Large intestine (tissue), 3 donors: Measurements from ENCODE around the gene RBM34. TPM values are rescaled to one million over a fixed set of nuclear protein-coding genes. Genes with fewer than 3 reads are reported as not detected.

Experiments
- DNase-seq, 2 donors: peaks; one replicate each; pipeline versions ENCODE4 v3.0.0 to v3.0.0-alpha.2; 2013
- H3K27ac ChIP-seq: one replicate; pipeline ENCODE4 v1.5.1; 2013; ENCODE audit warnings: low read length
- H3K27me3 ChIP-seq: 2 replicates; pipeline ENCODE4 v1.6.1; 2013; ENCODE audit warnings: low read length; ENCODE audit not compliant: control insufficient read depth, insufficient read depth
- H3K36me3 ChIP-seq: 2 replicates; pipeline ENCODE4 v1.6.1; 2013; ENCODE audit warnings: low read length; ENCODE audit not compliant: control insufficient read depth, insufficient read depth
- H3K4me1 ChIP-seq: one replicate; pipeline ENCODE4 v1.6.1; 2013; ENCODE audit warnings: low read length; ENCODE audit not compliant: control insufficient read depth, insufficient read depth
- H3K4me3 ChIP-seq: one replicate; pipeline ENCODE4 v1.5.1; 2013; ENCODE audit warnings: low read length
- H3K9me3 ChIP-seq: one replicate; pipeline ENCODE4 v1.6.1; 2013; ENCODE audit warnings: mild to moderate bottlenecking, low read depth, low read length, moderate library complexity; ENCODE audit not compliant: control insufficient read depth
- WGBS: methylation state at CpG from one replicate; pipeline ENCODE4 v1.1.5; 2013; ENCODE audit warnings: low lambda C conversion rate; ENCODE audit not compliant: insufficient coverage; 5-methylcytosine and 5-hydroxymethylcytosine counted together
- polyA plus RNA-seq: library from polyadenylated mRNA; unstranded; fragments of 120-200 nt; gene quantifications from one replicate; pipeline ENCODE4 v1.2.1, GENCODE V29; 2013

The RBM34 gene
- polyA plus RNA-seq, 1 donor = 77.4 TPM

DNA sequence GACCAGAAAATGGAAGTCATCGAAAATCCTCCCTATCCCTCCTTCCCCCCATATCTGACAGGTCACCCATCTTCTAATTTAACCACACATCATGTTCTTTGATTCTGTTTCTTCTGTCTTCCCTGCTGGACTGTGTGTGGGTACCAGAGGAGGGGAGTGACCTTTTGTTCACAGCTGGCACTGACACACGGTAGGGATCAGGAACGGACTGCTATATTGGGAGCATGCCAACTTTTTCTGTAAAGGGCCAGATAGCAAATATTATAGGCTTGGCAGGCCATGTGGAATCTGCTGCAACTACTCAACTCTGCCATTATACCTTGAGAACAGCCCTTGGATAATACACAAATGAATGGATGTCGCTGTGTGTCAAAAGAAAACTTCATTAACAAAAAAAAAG lies 24.9 kb downstream of the RBM34 start:
- Histone ChIP-seq H3K9me3 (no peaks in the 10 kb centered on the region), H3K27ac (no peak overlapping the region), H3K4me3 (no peak overlapping the region), H3K4me1 (no peaks in the 10 kb centered on the region), H3K27me3 (no peaks in the 10 kb centered on the region), H3K36me3 (peaks cover 59% of the 10 kb centered on the region)
- no CpG with 5 or more reads among the region's 4 CpGs for WGBS
- no peak for DNase-seq

DNA sequence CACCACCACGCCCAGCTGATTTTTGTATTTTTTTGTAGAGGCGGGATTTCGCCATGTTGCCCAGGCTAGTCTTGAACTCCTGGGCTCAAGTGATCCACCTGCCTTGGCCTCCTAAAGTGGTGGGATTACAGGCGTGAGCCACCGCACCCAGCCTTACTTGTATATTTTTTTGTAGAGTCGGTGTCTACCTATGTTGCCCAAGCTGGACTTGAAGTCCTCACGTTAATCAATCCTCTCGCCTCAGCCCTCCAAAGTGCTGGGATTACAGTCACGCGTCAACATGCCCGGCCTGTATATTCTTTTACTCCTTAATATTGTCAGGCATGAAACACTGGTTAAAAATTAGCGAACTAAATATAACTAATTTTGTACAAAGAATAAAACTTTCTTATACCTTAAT lies 26.9 kb downstream of the RBM34 start:
- H3K36me3 ChIP-seq = peaks cover 54% of the 10 kb centered on the region
- no peak for DNase-seq
- no peaks in the 10 kb centered on the region for H3K27me3 ChIP-seq
- 98% methylated on average over 5 of the region's 12 CpGs for WGBS
- H3K9me3 ChIP-seq = no peaks in the 10 kb centered on the region
- H3K4me1 ChIP-seq = no peaks in the 10 kb centered on the region
- no peak overlapping the region for H3K27ac ChIP-seq
- no peak overlapping the region for H3K4me3 ChIP-seq

DNA sequence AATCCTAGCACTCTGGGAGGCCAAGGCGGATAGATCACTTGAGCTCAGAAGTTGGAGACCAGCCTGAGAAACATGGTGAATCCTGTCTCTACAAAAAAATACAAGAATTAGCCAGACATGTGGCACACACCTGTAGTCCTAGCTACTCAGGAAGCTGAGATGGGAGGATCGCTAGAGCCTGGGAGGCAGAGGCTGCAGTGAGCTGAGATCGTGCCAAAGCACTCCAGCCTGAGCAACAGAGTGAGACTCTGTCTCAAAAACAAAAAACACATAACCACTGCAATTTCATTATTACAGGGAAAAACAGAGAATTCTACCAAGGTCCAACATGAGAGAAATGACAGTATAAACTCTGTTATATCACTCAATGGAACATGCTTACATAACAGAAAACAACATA lies 28.0 kb downstream of the RBM34 start:
- Histone ChIP-seq H3K4me1 (no peaks in the 10 kb centered on the region), H3K9me3 (no peaks in the 10 kb centered on the region), H3K27ac (no peak overlapping the region), H3K27me3 (no peaks in the 10 kb centered on the region), H3K4me3 (no peak overlapping the region), H3K36me3 (peaks cover 46% of the 10 kb centered on the region)
- no peak for DNase-seq
- no CpG with 5 or more reads among the region's 3 CpGs for WGBS

DNA sequence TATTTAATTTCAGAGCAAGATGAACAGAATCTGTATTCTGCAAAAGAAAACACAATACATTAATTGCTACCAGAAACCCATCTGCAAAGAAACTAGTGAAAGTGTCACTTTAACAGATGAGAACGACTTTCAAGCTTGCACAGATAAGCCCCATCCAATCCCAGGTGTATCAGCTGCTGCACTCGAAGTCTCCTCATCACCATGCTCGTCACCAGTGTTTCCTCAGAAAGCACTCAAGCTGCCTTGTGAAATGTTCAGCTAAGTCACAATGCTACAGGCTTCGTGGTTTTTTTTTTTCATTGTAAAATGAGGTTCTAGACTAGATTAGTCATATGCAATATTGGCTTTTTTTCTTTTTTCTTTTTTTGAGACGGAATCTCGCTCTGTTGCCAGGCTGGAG lies 29.1 kb downstream of the RBM34 start:
- Histone ChIP-seq H3K36me3 (peaks cover 35% of the 10 kb centered on the region), H3K4me1 (no peaks in the 10 kb centered on the region), H3K9me3 (no peaks in the 10 kb centered on the region), H3K4me3 (no peak overlapping the region), H3K27me3 (no peaks in the 10 kb centered on the region), H3K27ac (no peak overlapping the region)
- WGBS = 83% methylated on average over 1 of the region's 6 CpGs
- DNase-seq = no peak

DNA sequence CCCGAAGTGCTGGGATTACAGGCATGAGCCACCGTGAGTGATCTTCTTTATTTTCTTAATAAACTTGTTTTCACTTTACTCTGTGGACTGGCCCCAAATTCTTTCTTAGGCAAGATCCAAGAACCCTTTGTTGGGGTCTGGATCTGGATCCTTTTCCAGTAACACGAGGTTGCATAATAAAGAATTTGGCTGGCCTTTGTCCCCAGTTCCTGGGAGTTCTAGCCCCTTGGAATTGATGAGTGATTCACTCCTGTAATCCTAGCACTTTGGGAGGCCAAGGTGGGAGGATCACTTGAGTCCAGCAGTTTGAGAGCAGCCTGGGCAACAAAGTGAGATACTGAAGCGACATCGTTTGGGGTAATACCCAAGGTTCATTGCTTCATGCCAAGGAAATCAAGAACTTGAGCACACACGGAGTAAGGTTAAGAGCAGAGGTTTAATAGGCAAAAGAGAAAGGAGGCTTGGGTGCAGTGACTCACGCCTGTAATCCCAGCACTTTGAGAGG lies 30.2 kb downstream of the RBM34 start:
- no peaks in the 10 kb centered on the region for H3K4me1 ChIP-seq
- H3K9me3 ChIP-seq = no peaks in the 10 kb centered on the region
- no peak overlapping the region for H3K27ac ChIP-seq
- 80% methylated on average over 1 of the region's 7 CpGs for WGBS
- H3K4me3 ChIP-seq = no peak overlapping the region
- DNase-seq = no peak
- H3K27me3 ChIP-seq = no peaks in the 10 kb centered on the region
- peaks cover 29% of the 10 kb centered on the region for H3K36me3 ChIP-seq

DNA sequence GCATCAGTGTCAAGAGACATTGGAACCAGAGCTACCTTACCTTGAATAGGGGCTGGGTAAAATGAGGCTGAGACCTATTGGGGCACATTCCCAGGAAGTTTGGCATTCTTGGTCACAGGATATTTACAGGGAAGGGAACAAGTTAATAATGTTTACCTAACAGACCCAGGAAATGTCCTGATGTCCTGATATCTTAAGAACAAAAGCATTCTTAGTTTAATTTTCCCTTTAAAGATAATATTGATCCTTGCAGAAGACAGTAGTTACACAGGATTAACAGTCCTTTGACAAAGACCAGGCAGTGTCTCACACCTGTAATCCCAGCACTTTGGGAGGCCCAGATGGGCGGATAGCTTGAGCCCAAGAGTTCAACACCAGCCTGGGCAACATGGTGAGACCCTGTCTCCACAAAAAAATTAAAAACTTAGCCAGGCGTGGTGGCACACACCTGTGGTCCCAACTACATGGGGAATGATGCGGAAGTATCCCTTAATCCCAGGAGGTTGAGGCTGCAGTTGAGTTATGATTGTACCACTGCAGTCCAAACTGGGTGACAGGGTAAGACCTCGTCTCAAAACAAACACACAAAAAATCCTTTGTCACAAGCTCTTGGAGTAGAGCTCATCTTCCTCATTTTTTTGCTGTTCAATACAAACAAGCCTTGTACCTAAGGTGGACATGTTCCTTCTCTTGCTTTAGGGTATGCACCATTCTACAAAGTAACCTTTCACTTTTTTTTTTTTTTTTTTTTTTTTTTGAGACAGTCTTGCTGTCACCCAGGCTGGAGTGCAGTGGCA lies 31.1 kb downstream of the RBM34 start:
- Histone ChIP-seq H3K36me3 (peaks cover 25% of the 10 kb centered on the region), H3K27me3 (no peaks in the 10 kb centered on the region), H3K27ac (no peak overlapping the region), H3K4me1 (no peaks in the 10 kb centered on the region), H3K4me3 (no peak overlapping the region), H3K9me3 (no peaks in the 10 kb centered on the region)
- WGBS = no CpG with 5 or more reads among the region's 4 CpGs
- DNase-seq = no peak

DNA sequence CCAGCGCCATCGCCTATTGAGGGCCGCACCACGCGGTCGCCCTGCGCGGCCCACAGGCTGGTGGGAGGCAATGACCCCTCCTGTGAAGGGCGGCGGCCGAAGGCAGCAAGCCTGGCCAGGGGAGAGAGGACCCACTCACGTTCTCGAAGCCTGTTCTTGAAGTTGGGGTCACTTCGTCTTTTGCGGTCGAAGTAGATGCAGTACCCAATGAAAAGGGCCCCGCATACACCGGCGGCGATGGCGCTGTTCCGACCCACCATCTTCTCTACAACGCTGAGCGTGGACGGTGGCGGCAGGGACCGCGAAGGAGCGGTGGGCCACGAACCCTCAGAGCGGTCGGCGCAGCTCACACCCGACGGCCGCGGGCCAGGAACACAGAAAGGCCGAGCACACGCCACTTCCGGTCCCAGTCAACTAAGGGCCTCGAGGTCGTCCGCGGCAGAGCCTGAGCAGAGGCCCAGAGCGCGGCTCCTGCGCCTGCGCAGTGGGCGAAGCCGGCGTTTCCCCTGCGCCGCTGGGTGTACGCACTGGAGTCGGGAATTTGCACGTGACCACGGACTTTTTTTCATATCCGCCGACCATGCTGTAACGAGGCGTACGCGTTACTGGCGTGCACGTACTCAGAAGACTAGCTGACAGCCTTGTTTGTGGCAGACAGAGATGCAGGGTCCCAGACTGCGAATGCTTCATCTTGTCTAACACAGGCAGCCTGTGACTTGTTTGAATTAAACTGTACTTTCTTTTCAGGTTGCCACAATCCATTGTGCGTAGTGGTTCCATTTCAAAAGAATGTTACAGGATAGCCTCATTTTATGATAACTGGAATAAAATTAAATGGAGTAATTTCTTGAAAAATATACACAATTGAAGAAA lies 32.4 kb downstream of the RBM34 start, which contains the start of gene TOMM20:
TOMM20 (minus strand) TSS at position 382 of the 873 bp plus-strand sequence; CDS start at position 260, 122 bp downstream.
- Histone ChIP-seq H3K4me1 (no peaks in the 10 kb centered on the region), H3K36me3 (peaks cover 23% of the 10 kb centered on the region), H3K9me3 (no peaks in the 10 kb centered on the region), H3K27me3 (no peaks in the 10 kb centered on the region), H3K27ac (peak within 1 kb of the TSS; percentile 88), H3K4me3 (peak within 1 kb of the TSS; percentile 98)
- no CpG with 5 or more reads among the region's 67 CpGs for WGBS
- peak; percentile 99 to 100 for DNase-seq

DNA sequence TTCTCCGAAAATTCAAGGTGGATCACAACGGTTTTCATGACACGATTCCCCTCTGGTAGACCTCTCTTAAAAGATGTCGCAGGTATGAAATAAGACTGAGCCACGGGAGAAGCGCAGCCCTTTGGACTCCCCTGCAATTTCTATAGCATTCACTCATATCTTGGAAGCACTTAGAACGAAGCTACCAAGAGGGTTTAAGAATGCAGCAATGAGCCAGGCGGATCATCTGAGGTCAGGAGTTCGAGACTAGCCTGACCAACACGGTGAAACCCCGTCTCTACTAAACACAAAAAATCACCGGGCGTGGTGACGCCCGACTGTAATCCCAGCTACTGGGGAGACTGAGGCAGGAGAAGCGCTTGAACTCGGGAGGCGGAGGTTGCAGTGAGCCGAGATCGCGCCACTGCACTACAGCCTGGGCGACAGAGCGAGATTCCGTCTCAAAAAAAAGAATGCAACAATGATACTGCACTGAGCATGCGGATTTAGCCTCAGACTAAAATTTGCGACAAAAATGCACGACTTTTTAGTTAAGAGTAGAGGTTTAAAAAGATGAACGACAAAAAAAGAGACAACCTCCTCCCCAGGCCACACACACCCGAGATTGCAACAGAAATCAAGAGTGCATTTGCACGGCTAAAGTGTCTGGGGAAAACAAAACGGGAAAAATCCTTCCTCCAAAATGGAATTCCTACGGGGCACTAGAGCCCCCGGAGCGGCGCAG lies 33.2 kb downstream of the RBM34 start:
- Histone ChIP-seq H3K4me1 (no peaks in the 10 kb centered on the region), H3K27ac (peak overlapping the region; percentile 88), H3K4me3 (peak overlapping the region; percentile 98), H3K9me3 (no peaks in the 10 kb centered on the region), H3K27me3 (no peaks in the 10 kb centered on the region), H3K36me3 (peaks cover 18% of the 10 kb centered on the region)
- 0% methylated on average over 2 of the region's 35 CpGs for WGBS
- peak; percentile 35 to 76 for DNase-seq

DNA sequence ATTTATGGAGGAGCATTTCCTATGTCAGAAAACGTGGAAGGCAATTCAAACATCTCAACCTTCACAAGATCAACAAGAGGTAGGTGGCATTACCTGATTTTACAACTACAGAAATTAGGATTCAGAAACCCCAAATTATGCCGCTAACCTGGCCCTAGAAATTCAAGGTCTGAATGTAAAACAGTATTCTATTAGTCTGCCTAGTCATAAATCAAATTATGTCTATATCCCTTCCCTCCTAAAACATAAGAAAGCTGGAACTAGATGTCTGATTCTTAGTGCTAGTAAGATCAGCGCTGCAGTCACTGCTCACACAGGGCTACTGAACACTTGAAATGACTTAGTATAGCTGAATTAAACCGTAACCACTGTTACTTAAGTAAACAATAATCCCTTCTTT lies 33.8 kb downstream of the RBM34 start:
- Histone ChIP-seq H3K4me1 (no peaks in the 10 kb centered on the region), H3K27ac (peak overlapping the region; percentile 38), H3K27me3 (no peaks in the 10 kb centered on the region), H3K4me3 (peak overlapping the region; percentile 98), H3K36me3 (peaks cover 20% of the 10 kb centered on the region), H3K9me3 (no peaks in the 10 kb centered on the region)
- WGBS = no CpG with 5 or more reads among the region's 4 CpGs
- peak in 1 of 2 donors; percentile 20 for DNase-seq

GRCh38 chr1:235124665-235125064 lies 36.4 kb downstream of the RBM34 start:
- no peak overlapping the region for H3K4me3 ChIP-seq
- H3K27me3 ChIP-seq = no peaks in the 10 kb centered on the region
- DNase-seq = no peak
- H3K36me3 ChIP-seq = peaks cover 27% of the 10 kb centered on the region
- 86% methylated on average over 1 of the region's 1 CpG for WGBS
- no peak overlapping the region for H3K27ac ChIP-seq
- H3K9me3 ChIP-seq = no peaks in the 10 kb centered on the region
- H3K4me1 ChIP-seq = no peaks in the 10 kb centered on the region
